Activated T-helper 2 cell treated with anti-CD3 and anti-CD28 coated beads, Interferon-gamma antibody, Interleukin-2, Interleukin-4, amounts not matched to agents 10 μg/mL and 5 μg/mL and 100 μg/mL, durations not matched to agents 14 hours and 24 hours and 36 hours (primary cell): ENCODE data around the gene PXYLP1. TPM values are rescaled to one million over a fixed set of nuclear protein-coding genes. Genes with fewer than 3 reads are reported as not detected.

Source experiments
- DNase-seq: peaks from one replicate; pipeline ENCODE4 v3.0.0; 2021; ENCODE audit warnings: low spot score
- H3K27ac Mint-ChIP-seq: one replicate; pipeline ENCODE4 v1.8.0; 2021; ENCODE audit warnings: mixed read lengths
- H3K27me3 Mint-ChIP-seq: one replicate; pipeline ENCODE4 v1.8.0; 2021; ENCODE audit warnings: low read depth, mixed read lengths
- H3K36me3 Mint-ChIP-seq: one replicate; pipeline ENCODE4 v1.8.0; 2021; ENCODE audit warnings: low read depth, mixed read lengths
- H3K4me1 Mint-ChIP-seq: one replicate; pipeline ENCODE4 v1.8.0; 2021; ENCODE audit warnings: low read depth, mixed read lengths
- H3K4me3 Mint-ChIP-seq: one replicate; pipeline ENCODE4 v1.8.0; 2021; ENCODE audit warnings: low read depth, mild to moderate bottlenecking, moderate library complexity, mixed read lengths
- H3K9me3 Mint-ChIP-seq: one replicate; pipeline ENCODE4 v1.8.0; 2021; ENCODE audit warnings: mixed read lengths
- intact Hi-C: fragments of 100-400 bp; cut with micrococcal nuclease; formaldehyde crosslinking; loops from one replicate; pipeline ENCODE4 v1.15.1; 2023
- total RNA-seq: library from RNA; stranded (reverse); gene quantifications from 2 replicates; pipeline ENCODE4 v1.2.3, GENCODE V29; 2022

Gene PXYLP1
- total RNA-seq, 1 donor from 2014 or later, result 57.2 TPM

GRCh38 chr3:141272906-141273662, 41.5 kb downstream of the PXYLP1 start:
- H3K36me3 Mint-ChIP-seq, result peaks cover 54% of the 10 kb centered on the region
- no peak overlapping the region for H3K4me3 Mint-ChIP-seq
- intact Hi-C loops, result loop anchor here (1.0 to 10.0 kb wide), 2 partner anchors 12 to 258 kb away; no protein-coding TSS in a partner anchor
- peak overlapping the region; percentile 98 for H3K27ac Mint-ChIP-seq
- DNase-seq, result no peak
- H3K9me3 Mint-ChIP-seq, result no peaks in the 10 kb centered on the region
- H3K4me1 Mint-ChIP-seq, result peaks cover 67% of the 10 kb centered on the region
- no peaks in the 10 kb centered on the region for H3K27me3 Mint-ChIP-seq

- H3K27ac Mint-ChIP-seq, result peak overlapping the region; percentile 98
- H3K4me1 Mint-ChIP-seq, result peaks cover 68% of the 10 kb centered on the region
- no peaks in the 10 kb centered on the region for H3K27me3 Mint-ChIP-seq
- intact Hi-C loops, result loop anchor here (1.0 to 10.0 kb wide), 2 partner anchors 13 to 259 kb away; no protein-coding TSS in a partner anchor
- DNase-seq, result no peak
- peaks cover 53% of the 10 kb centered on the region for H3K36me3 Mint-ChIP-seq
- peak overlapping the region; percentile 14 for H3K4me3 Mint-ChIP-seq
- H3K9me3 Mint-ChIP-seq, result no peaks in the 10 kb centered on the region
Observed at GRCh38 chr3:141273700-141274410, 42.2 kb downstream of the PXYLP1 start.

GRCh38 chr3:141274411-141275031, 42.9 kb downstream of the PXYLP1 start:
- H3K9me3 Mint-ChIP-seq, result no peaks in the 10 kb centered on the region
- H3K27ac Mint-ChIP-seq, result peak overlapping the region; percentile 98

GRCh38 chr3:141275032-141275422, 43.4 kb downstream of the PXYLP1 start:
- H3K36me3 Mint-ChIP-seq, result peaks cover 56% of the 10 kb centered on the region
- no peak for DNase-seq
- H3K4me1 Mint-ChIP-seq, result peaks cover 67% of the 10 kb centered on the region
- H3K4me3 Mint-ChIP-seq, result peak overlapping the region; percentile 64
- H3K9me3 Mint-ChIP-seq, result no peaks in the 10 kb centered on the region
- intact Hi-C loops, result loop anchor here (1.0 to 10.0 kb wide), 4 partner anchors 32 to 260 kb away; partner anchors contain the start of gene PXYLP1
- peak overlapping the region; percentile 98 for H3K27ac Mint-ChIP-seq
- no peaks in the 10 kb centered on the region for H3K27me3 Mint-ChIP-seq

More at GRCh38 chr3:141274411-141275031, 42.9 kb downstream of the PXYLP1 start:
- H3K27me3 Mint-ChIP-seq, result no peaks in the 10 kb centered on the region
- H3K36me3 Mint-ChIP-seq, result peaks cover 56% of the 10 kb centered on the region
- H3K4me3 Mint-ChIP-seq, result peak overlapping the region; percentile 64
- DNase-seq, result no peak
- intact Hi-C loops, result loop anchor here (1.0 to 10.0 kb wide), 4 partner anchors 31 to 260 kb away; partner anchors contain the start of gene PXYLP1
- peaks cover 71% of the 10 kb centered on the region for H3K4me1 Mint-ChIP-seq

- Mint-ChIP-seq H3K9me3 (no peaks in the 10 kb centered on the region), H3K27ac (peak overlapping the region; percentile 98), H3K27me3 (no peaks in the 10 kb centered on the region), H3K4me3 (no peak overlapping the region), H3K36me3 (peaks cover 52% of the 10 kb centered on the region), H3K4me1 (peaks cover 62% of the 10 kb centered on the region)
- intact Hi-C loops, result loop anchor here (1.0 to 10.0 kb wide), 4 partner anchors 32 to 261 kb away; partner anchors contain the start of gene PXYLP1
- DNase-seq, result no peak
Observed at GRCh38 chr3:141275511-141275910, 43.9 kb downstream of the PXYLP1 start.

GRCh38 chr3:141275973-141276372, 44.3 kb downstream of the PXYLP1 start:
- no peak for DNase-seq
- intact Hi-C loops, result loop anchor here (1.0 to 10.0 kb wide), 4 partner anchors 33 to 261 kb away; partner anchors contain the start of gene PXYLP1
- peaks cover 53% of the 10 kb centered on the region for H3K36me3 Mint-ChIP-seq
- no peak overlapping the region for H3K27ac Mint-ChIP-seq
- H3K4me1 Mint-ChIP-seq, result peaks cover 61% of the 10 kb centered on the region
- no peaks in the 10 kb centered on the region for H3K9me3 Mint-ChIP-seq
- H3K4me3 Mint-ChIP-seq, result no peak overlapping the region
- no peaks in the 10 kb centered on the region for H3K27me3 Mint-ChIP-seq

GRCh38 chr3:141276398-141276797, 44.8 kb downstream of the PXYLP1 start:
- H3K4me3 Mint-ChIP-seq, result no peak overlapping the region
- H3K27me3 Mint-ChIP-seq, result no peaks in the 10 kb centered on the region
- H3K36me3 Mint-ChIP-seq, result peaks cover 57% of the 10 kb centered on the region
- DNase-seq, result no peak
- no peaks in the 10 kb centered on the region for H3K9me3 Mint-ChIP-seq
- intact Hi-C loops, result loop anchor here (10.0 kb wide), 1 partner anchor 262 kb away; no protein-coding TSS in a partner anchor
- no peak overlapping the region for H3K27ac Mint-ChIP-seq
- peaks cover 61% of the 10 kb centered on the region for H3K4me1 Mint-ChIP-seq

- Mint-ChIP-seq H3K9me3 (no peaks in the 10 kb centered on the region), H3K27me3 (no peaks in the 10 kb centered on the region), H3K27ac (no peak overlapping the region), H3K4me1 (peaks cover 51% of the 10 kb centered on the region), H3K36me3 (peaks cover 66% of the 10 kb centered on the region), H3K4me3 (no peak overlapping the region)
- intact Hi-C loops, result loop anchor here (10.0 kb wide), 1 partner anchor 263 kb away; no protein-coding TSS in a partner anchor
- no peak for DNase-seq
Observed at GRCh38 chr3:141277451-141277850, 45.8 kb downstream of the PXYLP1 start.

GRCh38 chr3:141278196-141279076, 46.8 kb downstream of the PXYLP1 start:
- peaks cover 63% of the 10 kb centered on the region for H3K36me3 Mint-ChIP-seq
- H3K4me3 Mint-ChIP-seq, result no peak overlapping the region
- H3K4me1 Mint-ChIP-seq, result peaks cover 43% of the 10 kb centered on the region
- peak overlapping the region; percentile 71 for H3K27ac Mint-ChIP-seq
- intact Hi-C loops, result loop anchor here (1.0 to 10.0 kb wide), 2 partner anchors 47 to 264 kb away; partner anchors contain the start of gene PXYLP1
- H3K9me3 Mint-ChIP-seq, result no peaks in the 10 kb centered on the region
- no peak for DNase-seq
- H3K27me3 Mint-ChIP-seq, result no peaks in the 10 kb centered on the region

GRCh38 chr3:141279077-141279967, 47.7 kb downstream of the PXYLP1 start:
- H3K9me3 Mint-ChIP-seq, result no peaks in the 10 kb centered on the region
- H3K27me3 Mint-ChIP-seq, result no peaks in the 10 kb centered on the region
- no peak overlapping the region for H3K4me3 Mint-ChIP-seq
- DNase-seq, result no peak
- peaks cover 35% of the 10 kb centered on the region for H3K4me1 Mint-ChIP-seq
- H3K36me3 Mint-ChIP-seq, result peaks cover 62% of the 10 kb centered on the region
- peak overlapping the region; percentile 71 for H3K27ac Mint-ChIP-seq
- intact Hi-C loops, result loop anchor here (1.0 to 10.0 kb wide), 2 partner anchors 48 to 265 kb away; partner anchors contain the start of gene PXYLP1

GRCh38 chr3:141280086-141280485, 48.5 kb downstream of the PXYLP1 start:
- Mint-ChIP-seq H3K27me3 (no peaks in the 10 kb centered on the region), H3K36me3 (peaks cover 60% of the 10 kb centered on the region), H3K4me3 (no peak overlapping the region), H3K9me3 (no peaks in the 10 kb centered on the region), H3K4me1 (peaks cover 27% of the 10 kb centered on the region), H3K27ac (no peak overlapping the region)
- no peak for DNase-seq
- intact Hi-C loops, result no loop called here
